Activated T-helper 2 cell treated with anti-CD3 and anti-CD28 coated beads, Interferon-gamma antibody, Interleukin-2, Interleukin-4, amounts not matched to agents 10 μg/mL and 5 μg/mL and 100 μg/mL, durations not matched to agents 14 hours and 24 hours and 36 hours (primary cell): ENCODE measurements around the gene FBXL15. TPM values are rescaled to one million over a fixed set of nuclear protein-coding genes. Genes with fewer than 3 reads are reported as not detected.

Experiments used
- DNase-seq: peaks from one replicate; pipeline ENCODE4 v3.0.0; 2021; ENCODE audit warnings: low spot score
- H3K27ac Mint-ChIP-seq: one replicate; pipeline ENCODE4 v1.8.0; 2021; ENCODE audit warnings: mixed read lengths
- H3K27me3 Mint-ChIP-seq: one replicate; pipeline ENCODE4 v1.8.0; 2021; ENCODE audit warnings: low read depth, mixed read lengths
- H3K36me3 Mint-ChIP-seq: one replicate; pipeline ENCODE4 v1.8.0; 2021; ENCODE audit warnings: low read depth, mixed read lengths
- H3K4me1 Mint-ChIP-seq: one replicate; pipeline ENCODE4 v1.8.0; 2021; ENCODE audit warnings: low read depth, mixed read lengths
- H3K4me3 Mint-ChIP-seq: one replicate; pipeline ENCODE4 v1.8.0; 2021; ENCODE audit warnings: low read depth, mild to moderate bottlenecking, moderate library complexity, mixed read lengths
- H3K9me3 Mint-ChIP-seq: one replicate; pipeline ENCODE4 v1.8.0; 2021; ENCODE audit warnings: mixed read lengths
- intact Hi-C: fragments of 100-400 bp; cut with micrococcal nuclease; formaldehyde crosslinking; loops from one replicate; pipeline ENCODE4 v1.15.1; 2023
- total RNA-seq: library from RNA; stranded (reverse); gene quantifications from 2 replicates; pipeline ENCODE4 v1.2.3, GENCODE V29; 2022

Gene FBXL15
- total RNA-seq, 1 donor from 2014 or later: 14.8 TPM

DNA sequence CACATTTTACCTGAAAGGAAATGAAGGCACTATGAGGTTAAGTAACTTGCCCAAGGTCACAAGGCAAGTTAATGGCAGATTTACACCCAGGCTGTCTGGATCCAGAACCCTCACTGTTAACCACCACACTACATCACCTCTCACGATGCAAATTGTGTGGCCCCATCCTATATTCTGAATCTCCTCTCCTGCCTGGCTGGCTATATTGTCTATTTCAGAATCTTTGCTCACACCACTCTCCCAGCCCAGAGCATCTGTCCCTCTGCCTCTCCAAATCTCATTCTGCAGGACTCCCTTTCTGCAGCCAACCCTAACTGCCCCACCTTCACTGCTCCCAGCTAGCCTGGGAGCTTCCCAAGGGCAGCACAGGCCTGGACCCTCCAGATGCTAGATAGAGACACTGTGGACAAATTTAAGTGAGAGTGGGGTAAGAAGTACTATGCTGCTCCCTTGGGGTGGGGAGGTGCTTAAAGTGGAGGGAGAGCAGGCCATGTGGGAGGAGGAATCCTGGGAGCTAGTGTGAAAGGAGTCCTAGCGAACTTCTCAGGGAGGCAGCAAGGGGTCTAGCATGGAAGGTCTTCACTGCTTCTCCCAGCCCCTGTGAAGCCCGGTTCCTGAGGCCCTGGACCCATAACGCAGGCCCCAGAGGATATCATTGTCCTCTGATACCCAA is 11.0 kb downstream of the FBXL15 start:
- no peaks in the 10 kb centered on the region for H3K27me3 Mint-ChIP-seq
- no peak for DNase-seq
- no peaks in the 10 kb centered on the region for H3K9me3 Mint-ChIP-seq
- intact Hi-C loops: loop anchor here (1.0 to 2.0 kb wide), 5 partner anchors 10 to 71 kb away; partner anchors contain the start of genes ACTR1A, NFKB2 and SUFU
- peaks cover 42% of the 10 kb centered on the region for H3K4me1 Mint-ChIP-seq
- H3K36me3 Mint-ChIP-seq: peaks cover 13% of the 10 kb centered on the region
- H3K4me3 Mint-ChIP-seq: peak overlapping the region; percentile 92
- H3K27ac Mint-ChIP-seq: peak overlapping the region; percentile 93

DNA sequence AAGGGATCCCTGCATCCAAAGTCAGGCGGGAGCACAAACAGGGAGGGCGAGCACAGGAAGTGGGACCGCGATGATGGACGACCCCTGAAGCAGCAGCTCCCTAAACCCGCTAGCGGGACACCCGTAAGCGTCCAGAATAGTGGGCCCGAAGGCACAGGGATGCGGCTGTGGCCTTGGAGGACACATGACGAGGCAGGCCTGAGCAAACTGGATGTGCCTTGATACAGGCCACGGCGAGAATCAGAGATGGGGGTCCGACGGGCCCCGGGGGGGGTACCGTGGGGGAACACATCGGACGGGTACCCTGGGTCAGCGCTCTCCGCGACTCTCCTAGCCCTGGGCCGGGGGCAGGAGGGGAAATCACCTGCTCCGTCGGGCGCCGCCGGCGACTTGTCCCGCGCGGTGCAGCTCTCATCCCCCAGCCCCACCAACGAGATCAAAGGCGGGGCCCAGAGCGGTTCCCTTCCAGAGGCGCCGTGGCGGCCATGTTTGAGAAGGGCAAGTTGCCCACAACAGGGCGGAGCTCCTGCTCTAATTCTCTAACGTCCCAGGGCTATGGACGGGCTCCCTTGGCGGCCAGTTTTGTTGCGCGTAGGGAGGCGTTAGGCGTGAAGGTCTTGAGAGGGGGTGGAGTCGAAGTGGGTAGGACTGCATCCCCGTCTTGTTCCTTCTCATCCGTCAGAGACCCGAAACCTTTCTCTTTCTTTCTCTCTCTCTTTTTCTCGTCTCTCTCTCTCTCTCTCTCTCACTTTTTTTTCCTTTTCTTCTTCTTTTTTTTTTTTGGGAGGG is 11.7 kb downstream of the FBXL15 start, which contains the start of gene CUEDC2:
TSS of gene CUEDC2 (minus strand) at position 413 of the 789 bp plus-strand sequence. CDS start 7,386 bp downstream, outside the sequence.
- H3K27me3 Mint-ChIP-seq: no peaks in the 10 kb centered on the region
- H3K4me3 Mint-ChIP-seq: peak within 1 kb of the TSS; percentile 92
- intact Hi-C loops: loop anchor here (1.0 to 2.0 kb wide), 5 partner anchors 11 to 70 kb away; partner anchors contain the start of genes ACTR1A, NFKB2 and SUFU
- DNase-seq: peak; percentile 96
- peak within 1 kb of the TSS; percentile 93 for H3K27ac Mint-ChIP-seq
- H3K36me3 Mint-ChIP-seq: peaks cover 15% of the 10 kb centered on the region
- H3K9me3 Mint-ChIP-seq: no peaks in the 10 kb centered on the region
- H3K4me1 Mint-ChIP-seq: peaks cover 41% of the 10 kb centered on the region

DNA sequence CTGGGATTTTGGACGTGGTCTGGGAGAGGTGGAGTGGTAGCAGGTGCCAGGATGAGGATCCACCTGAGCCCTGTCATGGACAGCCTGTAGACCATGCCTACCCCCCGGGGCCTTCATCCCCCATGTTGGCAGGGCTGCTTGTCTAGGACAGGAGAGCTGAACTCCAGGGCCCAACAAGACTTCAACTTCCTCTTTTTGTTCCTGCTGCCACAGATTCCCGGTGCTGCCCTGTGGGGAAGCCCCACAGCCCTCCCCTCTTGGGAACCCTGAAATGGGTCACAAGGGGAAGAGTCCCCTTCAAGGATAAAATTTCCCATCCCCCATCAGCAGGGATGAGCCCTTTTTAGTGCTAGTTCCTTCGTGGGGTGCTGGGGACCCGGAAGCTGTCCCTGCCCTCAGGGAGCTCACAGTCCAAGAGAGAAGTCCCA is 13.0 kb downstream of the FBXL15 start:
- Mint-ChIP-seq H3K36me3 (peaks cover 26% of the 10 kb centered on the region), H3K27me3 (no peaks in the 10 kb centered on the region), H3K27ac (peak overlapping the region; percentile 7), H3K4me1 (peaks cover 47% of the 10 kb centered on the region), H3K9me3 (no peaks in the 10 kb centered on the region), H3K4me3 (no peak overlapping the region)
- intact Hi-C loops: loop anchor here (2.0 kb wide), 1 partner anchor 69 kb away; the partner anchor contains the start of genes ACTR1A and SUFU
- no peak for DNase-seq

DNA sequence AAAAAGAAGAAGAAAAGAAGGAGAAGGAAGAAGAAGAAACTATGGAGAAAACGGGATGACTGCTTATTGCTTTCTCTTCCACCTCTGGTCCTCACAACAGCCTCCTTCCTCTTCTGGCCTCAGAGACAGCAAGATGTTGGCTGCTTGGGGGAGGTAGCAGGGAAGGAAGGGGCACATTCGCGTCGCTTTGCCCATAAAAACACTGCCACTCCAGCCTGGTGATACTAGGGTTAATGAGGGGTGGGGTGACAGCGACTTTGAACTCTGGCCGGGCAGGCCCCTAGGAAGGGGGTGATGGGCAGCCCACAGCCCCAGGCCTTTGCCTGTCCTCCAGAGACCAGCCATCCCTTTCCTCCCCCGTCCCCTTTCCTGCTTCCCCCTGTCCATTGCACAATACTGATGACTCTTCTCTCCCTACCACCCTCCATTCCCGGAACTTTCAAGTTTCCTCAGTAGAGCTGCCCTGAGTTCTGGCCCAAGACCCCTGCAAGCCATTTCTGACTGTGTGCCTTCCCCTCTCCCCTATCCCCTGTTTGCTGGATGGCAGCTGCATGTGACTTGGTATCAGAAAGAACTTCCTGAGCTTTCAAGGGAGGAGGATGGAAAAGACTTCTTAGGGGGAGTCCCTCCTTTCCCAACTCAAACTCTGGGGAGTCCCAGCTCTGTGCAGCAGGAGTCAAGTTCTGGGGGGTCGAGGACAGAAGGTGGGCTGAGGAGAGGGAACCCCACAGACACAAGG is 13.9 kb downstream of the FBXL15 start:
- no peaks in the 10 kb centered on the region for H3K27me3 Mint-ChIP-seq
- intact Hi-C loops: no loop called here
- no peak for DNase-seq
- peak overlapping the region; percentile 71 for H3K27ac Mint-ChIP-seq
- no peaks in the 10 kb centered on the region for H3K9me3 Mint-ChIP-seq
- H3K36me3 Mint-ChIP-seq: peaks cover 26% of the 10 kb centered on the region
- peak overlapping the region; percentile 91 for H3K4me3 Mint-ChIP-seq
- H3K4me1 Mint-ChIP-seq: peaks cover 47% of the 10 kb centered on the region

DNA sequence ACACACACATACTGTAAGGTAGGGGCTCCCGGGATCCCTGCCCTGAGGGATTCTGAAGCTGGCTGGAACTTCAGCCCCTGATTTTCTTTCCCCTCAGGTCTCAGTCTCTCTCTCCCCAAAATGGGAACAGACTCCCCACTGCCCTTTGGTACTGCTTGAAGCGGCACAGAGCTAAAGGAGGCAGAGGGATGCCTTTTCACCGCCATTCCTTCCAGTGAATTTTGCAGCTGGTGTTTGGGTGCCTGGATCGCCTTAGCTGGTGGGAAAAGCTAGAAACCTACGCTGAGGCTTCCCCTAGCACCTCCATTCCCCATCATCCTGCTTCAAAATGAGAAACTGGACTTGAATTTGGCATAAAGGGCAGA is 14.5 kb downstream of the FBXL15 start:
- intact Hi-C loops: no loop called here
- H3K27me3 Mint-ChIP-seq: no peaks in the 10 kb centered on the region
- H3K9me3 Mint-ChIP-seq: no peaks in the 10 kb centered on the region
- H3K4me1 Mint-ChIP-seq: peaks cover 47% of the 10 kb centered on the region
- H3K4me3 Mint-ChIP-seq: peak overlapping the region; percentile 91
- H3K36me3 Mint-ChIP-seq: peaks cover 26% of the 10 kb centered on the region
- H3K27ac Mint-ChIP-seq: peak overlapping the region; percentile 71
- no peak for DNase-seq

DNA sequence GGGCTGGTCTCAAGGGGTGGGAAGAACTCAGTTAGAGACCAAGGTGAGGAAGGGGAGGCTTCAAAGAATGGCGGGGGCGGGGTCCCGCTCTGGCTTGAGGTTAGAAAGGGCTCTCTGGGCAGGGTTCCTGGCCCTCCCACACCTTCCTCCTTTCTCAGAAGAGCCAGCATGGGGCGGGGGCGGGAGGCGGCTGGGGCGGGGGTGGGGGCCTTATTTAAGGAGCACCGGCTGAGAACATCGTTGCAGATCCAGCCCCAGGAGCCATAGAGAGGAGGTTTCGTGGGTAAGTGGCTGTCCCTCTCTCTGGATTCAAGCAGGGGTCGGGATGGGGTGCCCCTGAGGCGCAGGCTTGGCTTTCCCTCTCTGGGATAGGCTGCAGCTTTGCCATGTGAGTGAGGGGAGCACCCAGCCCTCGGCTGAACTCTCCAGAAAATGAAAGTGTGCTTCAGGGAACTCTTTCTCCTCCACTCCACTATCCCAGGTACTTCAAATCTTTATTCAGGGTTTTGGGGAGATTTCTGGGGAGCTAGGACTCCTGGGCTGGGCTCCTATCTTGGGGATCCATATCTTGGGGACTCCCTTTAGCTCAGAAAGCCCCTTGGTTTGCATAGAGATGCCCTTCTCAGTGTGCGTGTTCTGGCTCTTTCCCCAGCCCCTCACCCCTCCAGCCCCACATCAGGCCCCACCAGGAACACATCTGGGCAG is 15.0 kb downstream of the FBXL15 start:
- Mint-ChIP-seq H3K4me1 (peaks cover 47% of the 10 kb centered on the region), H3K4me3 (peak overlapping the region; percentile 91), H3K9me3 (no peaks in the 10 kb centered on the region), H3K27ac (peak overlapping the region; percentile 71), H3K27me3 (no peaks in the 10 kb centered on the region), H3K36me3 (peaks cover 26% of the 10 kb centered on the region)
- DNase-seq: peak; percentile 52
- intact Hi-C loops: loop anchor here (1.0 kb wide), 1 partner anchor 14 kb away; no protein-coding TSS in a partner anchor

DNA sequence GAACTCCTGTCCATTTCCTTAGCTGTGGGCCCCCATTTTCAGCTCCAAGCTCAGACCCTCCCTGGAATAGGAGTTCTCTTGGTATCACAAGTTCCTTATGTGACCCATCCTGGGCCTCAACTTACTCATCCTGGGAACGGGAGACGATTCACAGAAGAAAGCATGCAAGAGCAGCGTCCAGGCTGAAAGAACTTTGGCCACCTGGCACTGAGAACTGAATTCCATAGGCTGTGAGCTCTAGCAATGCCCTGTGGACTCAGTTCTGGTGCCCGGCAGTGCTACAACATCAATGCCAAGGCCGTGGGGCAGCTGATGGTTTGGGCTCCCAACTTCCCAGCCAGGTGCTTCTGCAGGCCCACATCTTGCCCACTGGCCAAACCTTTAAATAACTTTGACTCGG is 15.7 kb downstream of the FBXL15 start:
- peak overlapping the region; percentile 71 for H3K27ac Mint-ChIP-seq
- peaks cover 26% of the 10 kb centered on the region for H3K36me3 Mint-ChIP-seq
- peaks cover 47% of the 10 kb centered on the region for H3K4me1 Mint-ChIP-seq
- intact Hi-C loops: loop anchor here (1.0 kb wide), 1 partner anchor 13 kb away; no protein-coding TSS in a partner anchor
- H3K9me3 Mint-ChIP-seq: no peaks in the 10 kb centered on the region
- peak overlapping the region; percentile 91 for H3K4me3 Mint-ChIP-seq
- no peak for DNase-seq
- H3K27me3 Mint-ChIP-seq: no peaks in the 10 kb centered on the region

DNA sequence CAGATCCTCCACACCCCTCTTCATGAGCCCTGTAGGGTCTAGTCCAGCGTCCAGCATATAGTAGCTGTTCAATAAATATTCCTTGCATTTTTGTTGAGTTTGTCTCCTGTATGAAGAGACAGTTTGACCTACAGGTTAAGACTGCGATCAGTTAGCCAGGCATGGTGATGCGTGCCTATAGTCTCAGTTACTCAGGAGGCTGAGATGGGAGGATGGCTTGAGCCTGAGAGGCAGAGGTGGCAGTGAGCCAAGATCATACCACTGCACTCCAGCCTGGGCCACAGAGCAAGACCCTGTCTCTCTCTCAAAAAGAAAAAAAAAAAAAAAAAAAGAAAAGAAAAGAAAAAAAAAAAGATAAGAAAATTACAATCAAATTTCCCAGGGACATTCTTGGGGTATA is 16.9 kb downstream of the FBXL15 start:
- Mint-ChIP-seq H3K27ac (peak overlapping the region; percentile 38), H3K4me3 (peak overlapping the region; percentile 91), H3K27me3 (no peaks in the 10 kb centered on the region), H3K9me3 (no peaks in the 10 kb centered on the region), H3K4me1 (peaks cover 43% of the 10 kb centered on the region), H3K36me3 (peaks cover 23% of the 10 kb centered on the region)
- DNase-seq: no peak
- intact Hi-C loops: no loop called here

DNA sequence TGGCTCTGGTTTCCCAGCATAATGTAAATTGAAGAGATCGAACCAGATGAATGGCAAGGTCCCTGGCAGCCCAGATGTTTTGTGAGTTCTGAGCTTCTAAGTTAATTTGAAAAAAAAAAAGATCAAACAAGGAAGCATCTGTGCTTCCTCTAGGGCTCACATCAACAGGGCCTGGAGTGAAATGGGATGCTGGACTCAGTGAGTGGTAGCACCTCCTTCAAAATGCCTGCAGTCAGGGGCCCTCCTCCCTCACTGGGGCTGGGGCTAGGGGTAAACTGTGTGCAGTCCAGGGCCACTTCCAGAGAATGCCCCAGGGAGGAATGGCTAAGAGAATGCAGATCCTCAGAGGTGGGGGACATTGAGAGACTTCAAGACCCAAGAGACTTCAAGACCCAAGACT is 17.7 kb downstream of the FBXL15 start:
- Mint-ChIP-seq H3K4me3 (peak overlapping the region; percentile 66), H3K36me3 (peaks cover 23% of the 10 kb centered on the region), H3K9me3 (no peaks in the 10 kb centered on the region), H3K27ac (no peak overlapping the region), H3K4me1 (peaks cover 37% of the 10 kb centered on the region), H3K27me3 (no peaks in the 10 kb centered on the region)
- intact Hi-C loops: no loop called here
- DNase-seq: no peak

DNA sequence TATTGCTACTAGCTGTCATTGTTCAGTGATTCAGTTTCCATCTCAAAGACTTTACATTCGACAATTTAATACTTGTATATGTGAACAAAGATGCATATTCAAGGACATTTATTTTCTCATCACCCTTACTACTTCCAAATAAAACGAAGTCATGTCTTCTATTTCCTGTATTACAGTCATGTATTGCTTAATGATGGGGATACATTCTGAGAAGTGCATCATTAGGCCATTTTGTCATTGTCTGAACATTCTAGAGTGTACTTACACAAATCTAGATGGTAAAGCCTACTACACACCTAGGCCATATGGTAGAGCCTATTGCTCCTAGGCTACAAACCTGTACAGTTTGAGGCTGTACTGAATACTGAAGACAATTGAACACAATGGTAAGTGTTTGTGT is 24.2 kb downstream of the FBXL15 start:
- Mint-ChIP-seq H3K4me3 (no peak overlapping the region), H3K27me3 (no peaks in the 10 kb centered on the region), H3K27ac (no peak overlapping the region), H3K36me3 (peaks cover 3% of the 10 kb centered on the region), H3K9me3 (no peaks in the 10 kb centered on the region), H3K4me1 (peaks cover 9% of the 10 kb centered on the region)
- DNase-seq: no peak
- intact Hi-C loops: no loop called here

DNA sequence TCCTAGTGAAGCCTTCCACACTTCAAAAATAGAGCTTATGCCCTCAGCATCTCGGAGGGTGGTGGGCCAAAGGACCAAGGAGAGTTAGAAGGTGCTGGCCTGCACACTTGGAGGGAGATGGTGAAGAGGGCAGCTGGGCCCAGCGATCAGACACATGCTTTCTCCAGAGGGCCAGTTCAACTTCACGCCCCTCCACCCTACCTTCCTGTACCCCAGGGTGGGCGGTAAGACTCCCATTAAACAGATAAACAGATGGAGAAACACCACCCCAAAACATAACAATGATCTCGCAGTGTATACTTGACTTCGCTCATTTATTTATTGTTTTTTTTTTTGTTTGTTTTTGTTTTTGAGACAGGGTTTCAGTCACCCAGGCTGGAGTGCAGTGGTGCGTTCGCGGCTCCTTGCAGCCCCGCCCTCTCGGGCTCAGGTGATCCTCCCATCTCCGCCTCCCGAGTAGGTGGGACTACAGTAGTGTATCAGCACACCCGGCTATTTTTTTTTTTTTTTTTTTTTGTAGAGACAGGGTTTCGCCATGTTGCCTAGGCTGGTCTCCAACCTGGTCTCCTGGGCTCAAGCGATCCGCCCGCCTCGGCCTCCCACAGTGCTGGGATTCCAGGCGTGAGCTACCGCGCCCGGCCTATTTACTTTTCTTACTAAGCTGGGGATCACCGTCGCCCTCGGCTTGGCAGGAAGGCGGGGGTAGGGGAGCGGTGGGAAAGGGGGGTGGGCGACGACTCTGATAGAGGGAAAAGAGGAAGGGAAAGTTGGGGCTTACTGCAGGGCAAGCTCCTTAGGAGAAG is 28.9 kb downstream of the FBXL15 start:
- peak; percentile 82 for DNase-seq
- Mint-ChIP-seq H3K4me1 (peaks cover 23% of the 10 kb centered on the region), H3K9me3 (no peaks in the 10 kb centered on the region), H3K4me3 (peak overlapping the region; percentile 94), H3K27me3 (no peaks in the 10 kb centered on the region), H3K27ac (peak overlapping the region; percentile 87), H3K36me3 (peaks cover 23% of the 10 kb centered on the region)
- intact Hi-C loops: loop anchor here (1.0 kb wide), 4 partner anchors 13 to 50 kb away; partner anchors contain the start of gene CUEDC2
